Activated CD8-positive, alpha-beta T cell treated with anti-CD3 and anti-CD28 coated beads, Interleukin-2, amount 10 ng/mL, durations not matched to agents 7 days and 5 days (primary cell): ENCODE data around the gene ATMIN. TPM values are rescaled to one million over a fixed set of nuclear protein-coding genes. Genes with fewer than 3 reads are reported as not detected.

Experiments
- ATAC-seq: fragments of 150-1000 bp; cut with Tn5 transposase; one replicate; pipeline ENCODE4 v1.10.0; 2021; ENCODE audit warnings: moderate library complexity
- CTCF ChIA-PET: fragments of 350-600 bp; sonication (Branson Sonifier 250); formaldehyde crosslinking; loops from one replicate; lab custom pipeline; 2021; ENCODE audit warnings: antibody characterized with exemption; lab: Charles Lee
- POLR2A ChIA-PET: fragments of 350-600 bp; sonication (Branson Sonifier 250); formaldehyde crosslinking; loops from one replicate; lab custom pipeline; 2021; ENCODE audit warnings: antibody characterized with exemption; lab: Charles Lee
- DNase-seq: peaks from one replicate; pipeline ENCODE4 v3.0.0-alpha.2; 2020
- H3K27ac Mint-ChIP-seq: one replicate; pipeline ENCODE4 v1.8.0; 2021; ENCODE audit warnings: mild to moderate bottlenecking, mixed read lengths
- H3K27me3 Mint-ChIP-seq: one replicate; pipeline ENCODE4 v1.8.0; 2021; ENCODE audit warnings: low read depth, mixed read lengths
- H3K36me3 Mint-ChIP-seq: one replicate; pipeline ENCODE4 v1.8.0; 2021; ENCODE audit warnings: low read depth, mixed read lengths
- H3K4me1 Mint-ChIP-seq: one replicate; pipeline ENCODE4 v1.8.0; 2021; ENCODE audit warnings: low read depth, mixed read lengths
- H3K4me3 Mint-ChIP-seq: one replicate; pipeline ENCODE4 v1.8.0; 2021; ENCODE audit warnings: mild to moderate bottlenecking, mixed read lengths
- H3K9me3 Mint-ChIP-seq: one replicate; pipeline ENCODE4 v1.8.0; 2022; ENCODE audit warnings: mixed read lengths; ENCODE audit not compliant: insufficient read depth
- total RNA-seq, 2 experiments: library from RNA; stranded (reverse); gene quantifications; one replicate each; pipeline ENCODE4 v1.2.3, GENCODE V29; 2021

ATMIN gene
- total RNA-seq, 2 experiments from 2014 or later: 23.3 to 27.0 TPM

DNA sequence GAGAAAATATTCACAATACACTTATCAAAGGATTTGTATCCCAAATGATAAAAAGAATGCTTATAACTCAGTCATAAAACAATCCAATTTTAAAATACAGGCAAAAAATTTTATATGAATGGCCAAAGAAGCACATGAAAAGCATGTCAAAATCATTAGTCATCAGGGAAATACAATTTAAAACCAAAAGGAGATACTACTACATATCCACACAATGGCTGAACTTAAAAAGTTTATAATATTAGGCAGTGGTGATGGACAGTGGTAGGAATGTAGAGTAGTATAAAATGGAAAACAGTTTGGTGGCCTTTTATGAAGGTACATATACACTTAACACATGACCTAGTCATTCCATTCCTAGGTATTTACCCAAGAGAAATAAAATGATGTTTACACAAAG lies 41.2 kb upstream of the ATMIN start:
- peaks cover 39% of the 10 kb centered on the region for H3K4me1 Mint-ChIP-seq
- no peak for DNase-seq
- H3K27ac Mint-ChIP-seq: no peak overlapping the region
- CTCF ChIA-PET: interaction anchor here (1.4 to 3.2 kb wide), 2 partner anchors 9 to 41 kb away, joined by 6 to 25 read pairs; partner anchors contain the start of gene ATMIN
- no peaks in the 10 kb centered on the region for H3K27me3 Mint-ChIP-seq
- no peaks in the 10 kb centered on the region for H3K9me3 Mint-ChIP-seq
- POLR2A ChIA-PET: no interaction called here
- ATAC-seq: no peak
- peaks cover 56% of the 10 kb centered on the region for H3K36me3 Mint-ChIP-seq
- no peak overlapping the region for H3K4me3 Mint-ChIP-seq

DNA sequence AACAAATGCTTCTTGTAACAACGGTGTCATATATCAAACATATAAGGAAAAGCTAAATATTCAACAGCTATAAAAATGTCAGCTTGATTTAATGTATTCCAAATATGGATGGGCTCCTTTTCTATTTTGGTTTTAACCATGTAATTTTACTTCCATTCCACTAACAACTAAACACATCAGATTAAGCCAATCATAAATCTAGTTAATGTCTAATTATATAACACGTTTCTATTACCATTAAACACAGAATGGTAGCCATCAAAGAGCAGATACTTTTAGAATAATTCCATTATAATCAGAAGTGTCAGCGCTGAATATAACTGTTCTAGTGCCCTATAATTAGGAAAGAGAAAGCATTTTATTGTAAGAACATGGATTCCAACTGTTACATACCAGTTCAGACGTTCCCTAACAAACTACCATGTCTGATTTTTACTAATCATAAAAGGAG lies 38.9 kb upstream of the ATMIN start:
- H3K27me3 Mint-ChIP-seq: no peaks in the 10 kb centered on the region
- peak overlapping the region; percentile 76 for H3K4me3 Mint-ChIP-seq
- no peaks in the 10 kb centered on the region for H3K9me3 Mint-ChIP-seq
- POLR2A ChIA-PET: interaction anchor here (0.6 to 2.5 kb wide), 3 partner anchors 11 to 340 kb away, joined by 3 to 17 read pairs (median 4); partner anchors contain the start of genes CENPN and CMC2
- H3K36me3 Mint-ChIP-seq: peaks cover 59% of the 10 kb centered on the region
- DNase-seq (no peak), ATAC-seq (no peak)
- peak overlapping the region; percentile 92 for H3K27ac Mint-ChIP-seq
- H3K4me1 Mint-ChIP-seq: peaks cover 46% of the 10 kb centered on the region
- CTCF ChIA-PET: interaction anchor here (0.7 to 2.4 kb wide), 3 partner anchors 12 to 79 kb away, joined by 3 to 10 read pairs (median 3); no protein-coding TSS in a partner anchor

DNA sequence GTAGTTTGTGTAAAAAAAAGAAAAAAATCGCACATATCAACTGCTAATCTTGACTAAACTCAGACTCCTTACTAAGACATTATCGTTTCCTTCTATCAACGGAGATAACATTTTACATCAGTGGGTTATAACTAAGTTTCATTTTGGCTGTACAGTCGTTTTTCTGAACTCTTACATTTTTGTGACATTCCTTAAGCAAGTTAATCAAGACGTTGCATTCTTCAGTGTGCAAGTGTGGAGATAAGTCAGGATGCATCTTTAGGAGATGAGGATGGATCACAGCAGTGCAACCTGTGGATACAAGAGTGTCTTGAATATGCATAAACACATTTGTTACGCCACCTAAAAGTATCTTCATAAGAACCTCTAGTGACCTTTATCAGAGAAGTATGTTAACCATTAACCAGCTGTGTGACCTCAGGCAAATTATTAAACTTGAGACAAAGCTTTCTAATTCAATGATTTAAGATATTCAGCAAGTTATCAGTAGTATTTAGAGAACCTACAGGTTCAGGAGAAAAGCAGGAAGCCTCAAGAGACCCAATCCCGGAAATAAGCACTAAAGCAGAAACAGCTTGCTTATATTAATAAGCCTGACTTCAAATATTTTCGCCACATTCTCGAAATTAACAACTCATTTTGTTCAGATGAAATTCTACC lies 38.4 kb upstream of the ATMIN start:
- peak overlapping the region; percentile 92 for H3K27ac Mint-ChIP-seq
- peaks cover 64% of the 10 kb centered on the region for H3K36me3 Mint-ChIP-seq
- ATAC-seq (peak; percentile 65), DNase-seq (no peak)
- peaks cover 48% of the 10 kb centered on the region for H3K4me1 Mint-ChIP-seq
- no peaks in the 10 kb centered on the region for H3K9me3 Mint-ChIP-seq
- H3K4me3 Mint-ChIP-seq: peak overlapping the region; percentile 76
- ChIA-PET POLR2A (interaction anchor here (0.8 to 2.5 kb wide), 3 partner anchors 10 to 341 kb away, joined by 3 to 17 read pairs (median 4); partner anchors contain the start of genes C16orf46, CENPN and CMC2), CTCF (interaction anchor here (1.0 to 2.4 kb wide), 4 partner anchors 9 to 79 kb away, joined by 3 to 10 read pairs (median 5); partner anchors contain the start of gene ATMIN)
- H3K27me3 Mint-ChIP-seq: no peaks in the 10 kb centered on the region

DNA sequence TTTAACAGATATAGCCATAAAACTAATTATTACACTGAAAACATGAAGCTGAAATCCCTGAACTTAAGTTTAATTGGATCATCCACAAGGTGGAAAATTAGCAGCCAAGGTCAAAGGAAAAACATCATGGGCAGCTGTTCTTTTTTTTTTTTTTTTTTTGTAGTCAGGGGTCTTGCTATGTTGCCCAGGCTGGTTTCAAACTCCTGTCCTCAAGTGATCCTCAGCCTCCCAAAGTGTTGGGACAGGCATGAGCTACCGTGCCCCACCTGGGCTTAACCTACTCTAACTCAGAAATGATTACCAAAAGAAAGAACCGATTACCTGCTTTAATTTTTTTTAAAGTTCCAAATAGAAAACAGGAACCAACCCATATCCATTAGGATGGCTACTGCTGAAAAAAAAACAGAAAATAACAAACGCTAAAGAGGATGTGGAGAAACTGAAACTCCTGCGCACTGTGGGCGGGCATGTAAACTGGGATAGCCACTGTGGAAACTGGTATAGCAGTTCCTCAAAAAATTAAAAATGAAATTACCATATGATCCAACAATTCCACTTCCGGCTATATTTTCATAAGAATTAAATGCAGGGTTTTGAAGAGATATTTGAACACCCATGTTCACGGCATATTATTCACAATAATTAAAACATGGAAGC lies 37.5 kb upstream of the ATMIN start:
- ChIA-PET POLR2A (interaction anchor here (0.8 to 2.5 kb wide), 2 partner anchors 9 to 79 kb away, joined by 3 to 17 read pairs; partner anchors contain the start of genes C16orf46, CENPN and CMC2), CTCF (interaction anchor here (1.0 to 2.4 kb wide), 4 partner anchors 10 to 78 kb away, joined by 3 to 10 read pairs (median 5); partner anchors contain the start of gene ATMIN)
- no peak for DNase-seq
- ATAC-seq: no peak
- peaks cover 66% of the 10 kb centered on the region for H3K36me3 Mint-ChIP-seq
- no peaks in the 10 kb centered on the region for H3K9me3 Mint-ChIP-seq
- H3K27ac Mint-ChIP-seq: peak overlapping the region; percentile 25
- H3K4me1 Mint-ChIP-seq: peaks cover 52% of the 10 kb centered on the region
- H3K4me3 Mint-ChIP-seq: peak overlapping the region; percentile 76
- no peaks in the 10 kb centered on the region for H3K27me3 Mint-ChIP-seq

DNA sequence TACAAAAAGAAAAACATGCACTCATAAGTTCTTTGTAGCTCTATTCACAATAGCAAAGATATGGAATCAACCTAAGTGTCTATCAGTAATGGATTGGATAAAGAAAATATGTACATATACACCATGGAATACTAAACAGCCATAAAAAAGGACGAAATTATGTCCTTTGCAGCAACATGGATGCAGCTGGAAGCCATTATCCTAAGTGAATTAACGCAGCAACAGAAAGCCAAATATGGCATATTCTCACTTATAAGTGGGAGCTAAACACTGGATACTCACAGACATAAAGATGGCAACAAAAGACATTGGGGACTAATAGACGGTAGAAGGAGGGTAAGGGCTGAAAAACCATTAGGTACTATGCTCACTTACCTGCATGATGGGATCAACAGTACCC lies 34.8 kb upstream of the ATMIN start:
- ChIA-PET POLR2A (no interaction called here), CTCF (interaction anchor here (0.9 to 5.4 kb wide), 2 partner anchors 27 to 35 kb away, joined by 3 to 54 read pairs; partner anchors contain the start of gene ATMIN)
- Mint-ChIP-seq H3K27me3 (no peaks in the 10 kb centered on the region), H3K4me1 (peaks cover 61% of the 10 kb centered on the region), H3K9me3 (no peaks in the 10 kb centered on the region), H3K36me3 (peaks cover 45% of the 10 kb centered on the region), H3K27ac (no peak overlapping the region), H3K4me3 (no peak overlapping the region)
- ATAC-seq (no peak), DNase-seq (no peak)

DNA sequence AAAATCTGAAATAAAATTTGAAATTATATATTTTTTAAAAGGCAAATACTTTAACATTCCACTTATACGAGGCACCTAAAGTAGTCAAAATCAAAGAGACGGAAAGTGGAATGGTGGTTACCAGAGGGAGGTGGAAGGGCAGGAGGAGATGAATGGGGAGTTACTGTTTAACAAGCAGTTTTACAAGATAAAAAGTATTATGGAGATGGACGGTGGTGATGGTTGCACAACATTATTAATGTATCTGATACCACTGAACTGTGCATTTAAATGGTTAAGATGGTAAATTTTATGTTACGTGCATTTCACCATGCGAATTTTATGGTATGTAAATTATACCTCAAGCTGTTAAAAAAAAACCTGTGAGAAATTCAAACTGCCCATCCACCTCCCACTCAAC lies 34.3 kb upstream of the ATMIN start:
- Mint-ChIP-seq H3K4me3 (no peak overlapping the region), H3K9me3 (no peaks in the 10 kb centered on the region)

DNA sequence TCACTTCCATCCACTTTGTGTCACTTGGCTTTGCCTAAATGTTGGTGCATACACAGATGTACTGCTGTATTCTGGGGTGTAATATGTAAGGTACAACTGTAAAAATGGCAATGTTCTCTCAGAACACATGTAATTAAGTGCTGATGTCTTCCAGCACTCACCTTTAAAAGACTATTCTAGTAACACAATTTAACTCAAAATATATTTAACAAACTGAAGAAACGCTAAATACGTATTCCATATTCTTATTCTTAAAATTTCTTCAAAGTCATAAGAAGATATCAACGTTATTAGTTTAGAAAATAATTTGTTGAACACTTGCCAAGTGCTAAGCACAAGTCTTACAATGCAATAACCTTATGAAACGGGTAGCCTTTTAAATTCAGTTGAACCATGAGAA lies 32.6 kb upstream of the ATMIN start:
- no peak for ATAC-seq
- POLR2A ChIA-PET: interaction anchor here (0.9 kb wide), 1 partner anchor 8 kb away, joined by 4 read pairs; no protein-coding TSS in a partner anchor
- peaks cover 51% of the 10 kb centered on the region for H3K4me1 Mint-ChIP-seq

More for the DNA sequence above, 34.3 kb upstream of the ATMIN start:
- H3K27me3 Mint-ChIP-seq: no peaks in the 10 kb centered on the region
- DNase-seq (no peak), ATAC-seq (no peak)
- H3K36me3 Mint-ChIP-seq: peaks cover 45% of the 10 kb centered on the region
- H3K4me1 Mint-ChIP-seq: peaks cover 61% of the 10 kb centered on the region
- POLR2A ChIA-PET: no interaction called here
- no peak overlapping the region for H3K27ac Mint-ChIP-seq
- CTCF ChIA-PET: interaction anchor here (0.9 to 5.4 kb wide), 2 partner anchors 27 to 35 kb away, joined by 3 to 54 read pairs; partner anchors contain the start of gene ATMIN

DNA sequence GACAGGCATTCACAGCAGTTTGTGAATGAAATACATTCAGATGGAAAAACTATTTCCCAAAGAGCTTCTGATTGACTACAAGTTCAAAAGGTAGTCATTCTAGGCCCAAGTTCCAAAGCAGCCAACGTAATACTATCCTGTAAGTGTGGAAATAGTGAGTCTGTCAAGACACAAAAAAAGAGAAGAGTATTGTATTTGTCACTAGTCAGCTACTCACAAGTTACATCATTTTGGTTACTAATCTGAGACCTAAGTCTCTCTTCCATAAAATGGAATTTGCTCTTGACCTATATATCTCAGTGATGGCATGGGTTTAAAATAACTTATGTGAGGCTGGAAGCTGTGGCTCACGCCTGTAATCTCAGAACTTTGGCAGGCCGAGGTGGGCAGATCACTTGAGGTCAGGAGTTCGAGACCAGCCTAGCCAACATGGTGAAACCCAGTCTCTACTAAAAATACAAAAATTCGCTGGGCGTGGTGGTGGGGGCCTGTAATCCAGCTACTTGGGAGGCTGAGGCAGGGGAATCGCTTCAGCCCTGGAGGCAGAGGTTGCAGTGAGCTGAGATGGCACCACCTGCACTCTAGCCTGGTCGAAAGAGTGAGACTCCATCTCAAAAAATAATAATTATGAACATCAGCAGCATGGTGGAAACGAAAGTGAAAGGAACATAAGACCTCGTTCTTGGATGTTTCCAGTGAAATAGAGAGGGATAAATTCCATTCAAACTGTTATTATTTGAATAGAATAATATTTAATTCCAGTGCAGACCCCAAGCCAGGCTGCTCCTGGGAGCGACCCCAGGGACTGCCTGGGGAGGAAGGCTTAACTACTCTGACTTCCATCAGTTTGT lies 31.8 kb upstream of the ATMIN start:
- POLR2A ChIA-PET: interaction anchor here (0.9 kb wide), 1 partner anchor 73 kb away, joined by 3 read pairs; the partner anchor contains the start of gene C16orf46
- H3K27me3 Mint-ChIP-seq: no peaks in the 10 kb centered on the region
- peak overlapping the region; percentile 89 for H3K27ac Mint-ChIP-seq
- ATAC-seq (no peak), DNase-seq (no peak)
- peaks cover 47% of the 10 kb centered on the region for H3K4me1 Mint-ChIP-seq
- peaks cover 37% of the 10 kb centered on the region for H3K36me3 Mint-ChIP-seq
- CTCF ChIA-PET: interaction anchor here (0.6 to 5.4 kb wide), 24 partner anchors 10 to 734 kb away, joined by 3 to 54 read pairs (median 4); partner anchors contain the start of genes ATMIN, C16orf46 and GAN
- peak overlapping the region; percentile 87 for H3K4me3 Mint-ChIP-seq
- H3K9me3 Mint-ChIP-seq: no peaks in the 10 kb centered on the region

More for the DNA sequence above, 32.6 kb upstream of the ATMIN start:
- Mint-ChIP-seq H3K36me3 (peaks cover 44% of the 10 kb centered on the region), H3K27ac (peak overlapping the region; percentile 16), H3K4me3 (no peak overlapping the region), H3K9me3 (no peaks in the 10 kb centered on the region), H3K27me3 (no peaks in the 10 kb centered on the region)
- CTCF ChIA-PET: interaction anchor here (1.0 to 5.4 kb wide), 10 partner anchors 9 to 735 kb away, joined by 3 to 54 read pairs (median 4); partner anchors contain the start of gene ATMIN
- DNase-seq: no peak

DNA sequence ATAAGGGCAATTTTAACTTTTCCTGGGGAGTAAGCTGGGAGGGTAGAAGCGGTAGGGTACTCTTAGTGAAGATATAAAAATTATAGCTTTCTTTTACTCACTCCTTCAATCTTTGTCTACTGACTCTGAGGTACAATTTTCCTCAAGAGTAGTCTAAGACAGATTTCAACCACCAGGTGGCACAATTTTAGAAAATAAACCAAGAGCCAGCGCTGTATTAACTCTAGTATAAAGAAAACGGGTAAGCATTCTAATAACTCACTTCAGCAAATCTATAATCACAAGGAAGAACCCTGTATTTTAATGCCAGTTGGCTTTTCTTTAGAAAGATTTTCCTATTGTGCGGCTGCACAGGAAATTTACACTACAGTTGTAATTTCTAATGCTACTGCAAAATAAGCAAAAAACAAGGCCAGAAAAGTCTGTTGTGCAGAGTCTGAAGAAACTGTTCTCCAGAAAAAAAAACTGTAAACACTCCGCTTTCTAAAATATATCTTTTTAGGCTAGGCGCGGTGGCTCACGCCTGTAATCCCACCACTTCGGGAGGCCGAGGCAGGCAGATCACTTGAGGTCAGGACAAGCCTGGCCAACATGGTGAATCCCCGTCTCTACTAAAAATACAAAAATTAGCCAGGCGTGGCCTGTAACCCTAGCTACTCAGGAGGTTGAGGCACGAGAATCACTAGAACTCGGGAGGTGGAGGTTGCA lies 30.8 kb upstream of the ATMIN start:
- ATAC-seq: no peak
- Mint-ChIP-seq H3K9me3 (no peaks in the 10 kb centered on the region), H3K4me1 (peaks cover 47% of the 10 kb centered on the region), H3K36me3 (peaks cover 32% of the 10 kb centered on the region), H3K27me3 (no peaks in the 10 kb centered on the region), H3K4me3 (peak overlapping the region; percentile 87), H3K27ac (peak overlapping the region; percentile 89)
- POLR2A ChIA-PET: interaction anchor here (0.6 to 1.2 kb wide), 4 partner anchors 31 to 88 kb away, joined by 3 to 5 read pairs (median 3); partner anchors contain the start of genes ATMIN and C16orf46
- DNase-seq: peak; percentile 60
- CTCF ChIA-PET: interaction anchor here (0.6 to 5.4 kb wide), 21 partner anchors 10 to 733 kb away, joined by 3 to 54 read pairs (median 4); partner anchors contain the start of genes ATMIN, C16orf46 and GAN

DNA sequence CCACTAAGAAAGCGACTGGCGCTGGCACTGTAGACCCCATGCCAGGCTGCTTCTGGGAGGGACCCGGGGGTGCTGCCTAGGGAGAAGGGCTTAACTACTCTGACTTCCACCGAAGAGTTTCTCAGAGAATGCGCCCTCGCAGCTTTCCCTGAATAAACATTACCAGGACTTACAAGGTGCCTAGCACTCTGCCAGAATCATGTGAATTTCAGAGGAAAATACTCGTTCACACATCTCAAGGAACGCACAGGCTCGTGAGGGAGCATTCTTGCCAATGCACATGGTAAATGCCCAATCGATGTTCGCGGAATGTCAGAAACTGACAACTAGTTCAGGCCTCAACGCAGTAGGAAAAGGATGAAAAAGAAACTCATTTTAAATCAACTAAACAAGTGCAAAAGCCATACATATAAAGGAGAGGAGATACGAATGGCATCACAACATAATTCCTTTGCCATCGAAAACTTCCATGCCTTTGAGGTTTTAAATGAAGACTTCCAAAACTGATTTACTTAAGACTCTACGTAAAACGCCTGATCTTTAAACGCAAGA lies 30.0 kb upstream of the ATMIN start:
- no peak for DNase-seq
- ATAC-seq: no peak
- ChIA-PET POLR2A (interaction anchor here (0.8 to 1.2 kb wide), 2 partner anchors 30 to 71 kb away, joined by 3 to 5 read pairs; partner anchors contain the start of gene ATMIN), CTCF (interaction anchor here (0.7 to 5.4 kb wide), 5 partner anchors 12 to 309 kb away, joined by 3 to 54 read pairs (median 13); partner anchors contain the start of genes ATMIN, C16orf46 and GAN)
- H3K9me3 Mint-ChIP-seq: no peaks in the 10 kb centered on the region
- H3K4me3 Mint-ChIP-seq: peak overlapping the region; percentile 87
- peaks cover 46% of the 10 kb centered on the region for H3K4me1 Mint-ChIP-seq
- H3K36me3 Mint-ChIP-seq: peaks cover 29% of the 10 kb centered on the region
- peak overlapping the region; percentile 100 for H3K27ac Mint-ChIP-seq
- no peaks in the 10 kb centered on the region for H3K27me3 Mint-ChIP-seq
